Psoas muscle (tissue), 8 donors: Measurements from ENCODE around the gene TSPAN9. TPM values are rescaled to one million over a fixed set of nuclear protein-coding genes. Genes with fewer than 3 reads are reported as not detected.

ENCODE experiments used
- ATAC-seq, 4 donors: fragments of 200-7000 bp; cut with Tn5 transposase; one replicate each; pipeline ENCODE4 v1.9.1; 2020; ENCODE audit warnings: moderate library complexity in 3 of 4, mild to moderate bottlenecking in 2 of 4
- DNase-seq, 2 donors: peaks; one replicate each; pipeline ENCODE4 v3.0.0-alpha.2; 2020
- H3K27ac ChIP-seq: fragments of 200-600 bp; one replicate; pipeline ENCODE4 v1.8.0; 2022
- H3K27me3 ChIP-seq, 3 donors: fragments of 200-600 bp in 1 of 3; one replicate each; pipeline versions ENCODE4 v1.6.1 to v1.8.0; 2013 to 2022; ENCODE audit warnings: low read length in 2 of 3, mild to moderate bottlenecking in 2 of 3, moderate library complexity in 1 of 3; ENCODE audit not compliant: insufficient read depth in 3 of 3
- H3K36me3 ChIP-seq, 2 donors: fragments of 200-600 bp in 1 of 2; one replicate each; pipeline versions ENCODE4 v1.6.1 to v1.8.0; 2013 to 2022; ENCODE audit warnings: low read depth in 1 of 2, mild to moderate bottlenecking in 1 of 2, moderate library complexity in 1 of 2; ENCODE audit not compliant: insufficient read depth in 1 of 2
- H3K4me1 ChIP-seq: fragments of 200-600 bp; one replicate; pipeline ENCODE4 v1.8.0; 2022
- H3K4me3 ChIP-seq: fragments of 200-600 bp; one replicate; pipeline ENCODE4 v1.8.0; 2022; ENCODE audit warnings: mild to moderate bottlenecking
- H3K9me3 ChIP-seq: fragments of 200-600 bp; one replicate; pipeline ENCODE4 v1.8.0; 2022
- CTCF ChIP-seq: fragments of 200-600 bp; IDR thresholded peaks from one replicate; pipeline ENCODE4 v1.8.0; 2022; ENCODE audit warnings: antibody characterized with exemption
- WGBS, 3 donors: extraction: QIAGEN DNeasy Blood & Tissue Kit; methylation state at CpG; one replicate each; pipeline versions ENCODE4 v1.1.6 to v1.1.7; 2013; 5-methylcytosine and 5-hydroxymethylcytosine counted together
- intact Hi-C, 2 donors: fragments of 100-400 bp; cut with DNase I; formaldehyde crosslinking; loops; one replicate each; pipeline versions ENCODE4 v1.11.0 to v1.14.2; 2022
- polyA plus RNA-seq, 3 donors: library from polyadenylated mRNA; stranded (reverse); fragments of 200-250 nt; gene quantifications; one replicate each; pipeline ENCODE4 v1.2.3, GENCODE V29; 2013
- total RNA-seq, 4 donors: library from RNA; stranded (reverse); fragmentation: NEBNext Ultra II Directional in 2 of 4; extraction: Animal tissue kit (Norgen Biotek cat#: 25700) in 2 of 4; gene quantifications; one replicate each; pipeline versions ENCODE4 v1.2.1 to v1.2.4, GENCODE V29; 2021 to 2023
- donor health status: healthy with polysubstance abuse.
- donor health status: DM: no; HTN: no; CAD: no; lungs with moderate emphysema.
- donor health status: Bipolar disorder and iron deficiency.
- donor health status: healthy.
- donor health status: DM: yes; HTN: yes; CAD: no.
- donor health status: DM: no; HTN: no; CAD: no.
- donor health status: DM: no; HTN: no; CAD: no.
- donor health status: DM: yes; HTN: yes; CAD: no.

Gene TSPAN9
- total and polyA plus RNA-seq, 7 donors: 6.4 to 28.0 (median 11.6) TPM

- Histone ChIP-seq H3K4me3 (no peak overlapping the region), H3K27me3 (no peaks in the 10 kb centered on the region), H3K4me1 (peaks cover 7% of the 10 kb centered on the region), H3K36me3 (no peaks in the 10 kb centered on the region), H3K9me3 (no peaks in the 10 kb centered on the region), H3K27ac (no peak overlapping the region)
- WGBS, 3 donors: 43 to 80% (median 53%) methylated on average over 17 of the region's 17 CpGs
- intact Hi-C loops: no loop called here
- peak in 1 of 2 donors; percentile 50 for DNase-seq
- no peak for TF ChIP-seq CTCF
- peak in 3 of 4 donors; percentile 30 to 73 (median 40) for ATAC-seq
These were observed 249.9 kb downstream of the TSPAN9 start for GRCh38 chr12:3326850-3327780.

- ATAC-seq: no peak
- no peak for TF ChIP-seq CTCF
- intact Hi-C loops: no loop called here
- DNase-seq: peak in 1 of 2 donors; percentile 19
- Histone ChIP-seq H3K36me3 (no peaks in the 10 kb centered on the region), H3K4me1 (peaks cover 7% of the 10 kb centered on the region), H3K4me3 (no peak overlapping the region), H3K27ac (no peak overlapping the region), H3K9me3 (no peaks in the 10 kb centered on the region), H3K27me3 (no peaks in the 10 kb centered on the region)
- 90 to 99% (median 91%) methylated on average over 4 of the region's 4 CpGs for WGBS, 3 donors
These were observed 250.9 kb downstream of the TSPAN9 start for GRCh38 chr12:3328081-3328480.

GRCh38 chr12:3328571-3328970, 251.4 kb downstream of the TSPAN9 start:
- Histone ChIP-seq H3K4me1 (peaks cover 7% of the 10 kb centered on the region), H3K27ac (no peak overlapping the region), H3K9me3 (no peaks in the 10 kb centered on the region), H3K36me3 (no peaks in the 10 kb centered on the region), H3K4me3 (no peak overlapping the region), H3K27me3 (no peaks in the 10 kb centered on the region)
- 83 to 87% (median 85%) methylated on average over 14 of the region's 14 CpGs for WGBS, 3 donors
- ATAC-seq (no peak), DNase-seq (peak in 1 of 2 donors; percentile 46)
- intact Hi-C loops: no loop called here
- TF ChIP-seq CTCF: no peak

GRCh38 chr12:3329361-3329760, 252.2 kb downstream of the TSPAN9 start:
- H3K9me3 ChIP-seq: no peaks in the 10 kb centered on the region
- WGBS, 3 donors: 78 to 82% (median 80%) methylated on average over 6 of the region's 6 CpGs
- H3K27ac ChIP-seq: no peak overlapping the region
- ATAC-seq (no peak), DNase-seq (peak in 1 of 2 donors; percentile 20)
- TF ChIP-seq CTCF: no peak
- no peak overlapping the region for H3K4me3 ChIP-seq
- intact Hi-C loops: no loop called here
- peaks cover 7% of the 10 kb centered on the region for H3K4me1 ChIP-seq
- no peaks in the 10 kb centered on the region for H3K27me3 ChIP-seq
- H3K36me3 ChIP-seq: no peaks in the 10 kb centered on the region
